Right atrium auricular region (tissue), 2 donors: Measurements from ENCODE around the gene DEFB124. TPM values are rescaled to one million over a fixed set of nuclear protein-coding genes. Genes with fewer than 3 reads are reported as not detected.

Source experiments
- DNase-seq: peaks from one replicate; pipeline ENCODE4 v3.0.0-alpha.2; 2019; ENCODE audit warnings: low spot score
- H3K27ac ChIP-seq, 2 donors: fragments of 200-600 bp; sonication (generic); 1 replicate in 1 of 2; 2 replicates in 1 of 2; pipeline ENCODE4 v1.5.1; 2016 to 2019
- H3K27me3 ChIP-seq, 2 donors: fragments of 200-600 bp; sonication (generic); one replicate each; pipeline versions ENCODE4 v1.5.1 to v1.6.0; 2017 to 2019
- H3K36me3 ChIP-seq: fragments of 200-600 bp; sonication (generic); one replicate; pipeline ENCODE4 v1.5.1; 2016
- H3K4me1 ChIP-seq, 2 donors: fragments of 200-600 bp; sonication (generic); one replicate each; pipeline versions ENCODE4 v1.5.1 to v1.6.0; 2017 to 2019
- H3K4me3 ChIP-seq, 2 donors: fragments of 200-600 bp; sonication (generic); 1 replicate in 1 of 2; 2 replicates in 1 of 2; pipeline ENCODE4 v1.5.1; 2017 to 2019; ENCODE audit warnings: mild to moderate bottlenecking in 1 of 2, moderate library complexity in 1 of 2
- H3K9me3 ChIP-seq, 2 donors: fragments of 200-600 bp; sonication (generic); one replicate each; pipeline ENCODE4 v1.5.1; 2019
- CTCF ChIP-seq, 2 donors: fragments of 200-600 bp; sonication (generic); IDR thresholded peaks; one replicate each; pipeline ENCODE4 v1.5.1; 2019; ENCODE audit warnings: antibody characterized with exemption in 2 of 2
- total RNA-seq, 2 donors: library from RNA; depleted of rRNA; stranded (reverse); fragments of >200 nt; gene quantifications; one replicate each; pipeline ENCODE4 v1.1.0, GENCODE V29; 2016

The DEFB124 gene
- total RNA-seq, 2 donors from 2014 or later = not detected

- Histone ChIP-seq H3K4me1 (peaks cover 0 to 28% of the 10 kb centered on the region in 2 donors), H3K27me3 (no peaks in the 10 kb centered on the region), H3K9me3 (no peaks in the 10 kb centered on the region), H3K4me3 (no peak overlapping the region), H3K36me3 (no peaks in the 10 kb centered on the region), H3K27ac (peak overlapping the region; percentile 48 to 56)
- DNase-seq = peak; percentile 87
- TF ChIP-seq CTCF (IDR thresholded peaks at IDR 0.05) = no peak
Measured at GRCh38 chr20:31496761-31497295, 21.9 kb upstream of the DEFB124 start.

- Histone ChIP-seq H3K4me3 (no peak overlapping the region), H3K27me3 (no peaks in the 10 kb centered on the region), H3K4me1 (peaks cover 0 to 28% of the 10 kb centered on the region in 2 donors), H3K27ac (no peak overlapping the region), H3K9me3 (no peaks in the 10 kb centered on the region), H3K36me3 (no peaks in the 10 kb centered on the region)
- DNase-seq = no peak
- TF ChIP-seq CTCF (IDR thresholded peaks at IDR 0.05) = peak in 1 of 2 donors; percentile 30
Measured at GRCh38 chr20:31494131-31494530, 19.2 kb upstream of the DEFB124 start.

DNA sequence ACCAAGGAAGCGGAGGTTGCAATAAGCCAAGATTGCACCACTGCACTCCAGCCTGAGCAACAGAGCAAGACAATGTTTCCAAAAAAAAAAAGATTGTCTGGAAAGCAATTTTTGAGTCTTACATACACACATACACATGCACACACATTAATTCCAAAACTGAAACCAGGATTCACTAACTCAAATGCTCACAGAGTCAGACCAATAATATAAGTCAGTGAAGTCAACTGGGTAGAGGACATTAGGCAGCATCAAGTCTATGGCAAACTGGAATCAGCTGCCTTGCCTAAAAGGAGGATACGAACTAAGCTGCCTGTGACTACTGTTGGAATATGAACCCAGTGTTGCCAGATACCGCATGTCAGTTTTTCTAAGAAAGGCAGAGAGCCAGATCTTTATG is 15.8 kb upstream of the DEFB124 start:
- TF ChIP-seq CTCF (IDR thresholded peaks at IDR 0.05) = no peak

GRCh38 chr20:31489152-31489551 is 14.2 kb upstream of the DEFB124 start:
- peaks cover 0 to 16% of the 10 kb centered on the region in 2 donors for H3K4me1 ChIP-seq
- no peak for TF ChIP-seq CTCF (IDR thresholded peaks at IDR 0.05)
- H3K27ac ChIP-seq = no peak overlapping the region
- no peak overlapping the region for H3K4me3 ChIP-seq
- no peak for DNase-seq
- H3K27me3 ChIP-seq = no peaks in the 10 kb centered on the region
- H3K9me3 ChIP-seq = no peaks in the 10 kb centered on the region
- no peaks in the 10 kb centered on the region for H3K36me3 ChIP-seq

More for the DNA sequence above, 15.8 kb upstream of the DEFB124 start:
- H3K4me3 ChIP-seq = no peak overlapping the region
- H3K36me3 ChIP-seq = no peaks in the 10 kb centered on the region
- no peak for DNase-seq
- H3K27me3 ChIP-seq = no peaks in the 10 kb centered on the region
- H3K9me3 ChIP-seq = no peaks in the 10 kb centered on the region
- H3K4me1 ChIP-seq = peaks cover 0 to 10% of the 10 kb centered on the region in 2 donors
- H3K27ac ChIP-seq = no peak overlapping the region

DNA sequence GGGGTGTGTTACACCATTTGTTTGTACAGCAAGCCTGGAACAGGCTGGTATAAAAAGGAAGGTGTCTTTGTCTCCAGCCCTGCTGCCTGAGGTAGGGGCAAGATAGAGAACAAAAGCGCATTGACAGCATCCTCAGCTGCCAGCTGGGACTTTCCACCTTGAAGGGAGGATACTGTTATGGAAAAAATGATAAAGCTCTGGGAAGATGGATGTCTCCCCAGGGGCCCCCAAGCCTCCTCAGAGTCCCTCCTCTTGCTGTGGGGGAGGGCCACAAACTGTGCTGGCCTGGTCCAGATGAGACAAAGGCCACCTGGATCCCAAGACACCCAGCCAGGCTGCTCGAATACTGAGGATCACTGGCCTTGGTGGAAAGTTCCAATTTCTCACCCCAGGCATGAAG is 13.2 kb upstream of the DEFB124 start:
- Histone ChIP-seq H3K36me3 (no peaks in the 10 kb centered on the region), H3K4me1 (peaks cover 0 to 16% of the 10 kb centered on the region in 2 donors), H3K9me3 (no peaks in the 10 kb centered on the region), H3K4me3 (no peak overlapping the region), H3K27me3 (no peaks in the 10 kb centered on the region), H3K27ac (no peak overlapping the region)
- no peak for DNase-seq
- no peak for TF ChIP-seq CTCF (IDR thresholded peaks at IDR 0.05)
